ENCODE results near the gene NPLOC4. TPM values are rescaled to one million over a fixed set of nuclear protein-coding genes. Genes with fewer than 3 reads are reported as not detected.
"Not testable (repeated sequence)": the region's sequence is repeated elsewhere in the genome, so short reads cannot be mapped to it uniquely, and the experiment has no call there.

Gene NPLOC4
- total RNA-seq, 1 experiment from 2014 or later: 146 TPM

- Mint-ChIP-seq H3K27ac (ENCODE audit: unreplicated experiment) (no peak overlapping the region), H3K27me3 (ENCODE audit: unreplicated experiment) (no peaks in the 10 kb centered on the region), H3K36me3 (ENCODE audit: insufficient read depth, unreplicated experiment) (peaks cover 64% of the 10 kb centered on the region), H3K9me3 (ENCODE audit: low read depth, unreplicated experiment) (no peaks in the 10 kb centered on the region), H3K4me3 (ENCODE audit: low read depth, unreplicated experiment) (no peak overlapping the region), H3K4me1 (ENCODE audit: low read depth, unreplicated experiment) (no peaks in the 10 kb centered on the region)
- DNase-seq: no peak
- CTCF ChIA-PET: interaction anchor here (0.5 kb wide), 1 partner anchor 8 kb away, joined by 5 read pairs; no protein-coding TSS in a partner anchor
- no peak for TF ChIP-seq CTCF (IDR thresholded peaks at IDR 0.05; ENCODE audit: unreplicated experiment)
- BruUV-seq (replicated peaks): no TSS peak
- intact Hi-C loops (cut with micrococcal nuclease; ENCODE audit: unreplicated experiment): no loop called here
Measured at GRCh38 chr17:81630274-81630673, 6.6 kb downstream of the NPLOC4 start.

- Mint-ChIP-seq H3K9me3 (ENCODE audit: low read depth, unreplicated experiment) (no peaks in the 10 kb centered on the region), H3K27ac (ENCODE audit: unreplicated experiment) (no peak overlapping the region), H3K4me3 (ENCODE audit: low read depth, unreplicated experiment) (no peak overlapping the region), H3K27me3 (ENCODE audit: unreplicated experiment) (no peaks in the 10 kb centered on the region), H3K36me3 (ENCODE audit: insufficient read depth, unreplicated experiment) (peaks cover 75% of the 10 kb centered on the region), H3K4me1 (ENCODE audit: low read depth, unreplicated experiment) (no peaks in the 10 kb centered on the region)
- TF ChIP-seq CTCF (IDR thresholded peaks at IDR 0.05; ENCODE audit: unreplicated experiment): no peak
- BruUV-seq (replicated peaks): no TSS peak
- no peak for DNase-seq
- intact Hi-C loops (cut with micrococcal nuclease; ENCODE audit: unreplicated experiment): no loop called here
- CTCF ChIA-PET: no interaction called here
Measured at GRCh38 chr17:81621494-81622130, 15.3 kb downstream of the NPLOC4 start.

- H3K4me3 Mint-ChIP-seq (ENCODE audit: low read depth, unreplicated experiment); CTCF ChIA-PET; BruUV-seq (replicated peaks); DNase-seq; H3K4me1 Mint-ChIP-seq (ENCODE audit: low read depth, unreplicated experiment); H3K27me3 Mint-ChIP-seq (ENCODE audit: unreplicated experiment); intact Hi-C loops (cut with micrococcal nuclease; ENCODE audit: unreplicated experiment); H3K27ac Mint-ChIP-seq (ENCODE audit: unreplicated experiment); H3K9me3 Mint-ChIP-seq (ENCODE audit: low read depth, unreplicated experiment): not testable (repeated sequence)
- H3K36me3 Mint-ChIP-seq (ENCODE audit: insufficient read depth, unreplicated experiment): peaks cover 71% of the 10 kb centered on the region
Measured at GRCh38 chr17:81618307-81618706, 18.6 kb downstream of the NPLOC4 start.

GRCh38 chr17:81616877-81617276, 20.0 kb downstream of the NPLOC4 start:
- peaks cover 71% of the 10 kb centered on the region for H3K36me3 Mint-ChIP-seq (ENCODE audit: insufficient read depth, unreplicated experiment)
- no peak for TF ChIP-seq CTCF (IDR thresholded peaks at IDR 0.05; ENCODE audit: unreplicated experiment)
- no peak overlapping the region for H3K4me3 Mint-ChIP-seq (ENCODE audit: low read depth, unreplicated experiment)
- H3K4me1 Mint-ChIP-seq (ENCODE audit: low read depth, unreplicated experiment): no peaks in the 10 kb centered on the region
- H3K9me3 Mint-ChIP-seq (ENCODE audit: low read depth, unreplicated experiment): no peaks in the 10 kb centered on the region
- intact Hi-C loops (cut with micrococcal nuclease; ENCODE audit: unreplicated experiment): no loop called here
- CTCF ChIA-PET: no interaction called here
- DNase-seq: no peak
- no peaks in the 10 kb centered on the region for H3K27me3 Mint-ChIP-seq (ENCODE audit: unreplicated experiment)
- no peak overlapping the region for H3K27ac Mint-ChIP-seq (ENCODE audit: unreplicated experiment)
- BruUV-seq (replicated peaks): no TSS peak

GRCh38 chr17:81615401-81615930, 21.4 kb downstream of the NPLOC4 start:
- Mint-ChIP-seq H3K4me1 (ENCODE audit: low read depth, unreplicated experiment) (no peaks in the 10 kb centered on the region), H3K4me3 (ENCODE audit: low read depth, unreplicated experiment) (no peak overlapping the region), H3K27ac (ENCODE audit: unreplicated experiment) (no peak overlapping the region), H3K9me3 (ENCODE audit: low read depth, unreplicated experiment) (no peaks in the 10 kb centered on the region), H3K36me3 (ENCODE audit: insufficient read depth, unreplicated experiment) (peaks cover 67% of the 10 kb centered on the region), H3K27me3 (ENCODE audit: unreplicated experiment) (no peaks in the 10 kb centered on the region)
- DNase-seq: no peak
- BruUV-seq (replicated peaks): no TSS peak
- intact Hi-C loops (cut with micrococcal nuclease; ENCODE audit: unreplicated experiment): no loop called here
- CTCF ChIA-PET: no interaction called here
- TF ChIP-seq CTCF (IDR thresholded peaks at IDR 0.05; ENCODE audit: unreplicated experiment): no peak
